D721Med (cell line): Measurements from ENCODE around the gene SCIN.
"Not testable (repeated sequence)": the region's sequence is repeated elsewhere in the genome, so short reads cannot be mapped to it uniquely, and the experiment has no call there.

Experiments used
- DNase-seq: peaks from one replicate; pipeline ENCODE4 v3.0.0; 2011; ENCODE audit warnings: low spot score; ENCODE audit not compliant: insufficient read length
- FAIRE-seq: peaks from 2 replicates; lab custom pipeline; 2011; peaks lifted over from hg19 to GRCh38; lab: Jason Lieb, UNC
- TF ChIP-seq, protein P1 (sequence below): IDR thresholded peaks from 2 replicates; pipeline ENCODE4 v1.5.1; 2012; ENCODE audit warnings: mild to moderate bottlenecking, control low read depth; ENCODE audit not compliant: insufficient read depth; ENCODE audit errors: missing control alignments

Gene SCIN

DNA sequence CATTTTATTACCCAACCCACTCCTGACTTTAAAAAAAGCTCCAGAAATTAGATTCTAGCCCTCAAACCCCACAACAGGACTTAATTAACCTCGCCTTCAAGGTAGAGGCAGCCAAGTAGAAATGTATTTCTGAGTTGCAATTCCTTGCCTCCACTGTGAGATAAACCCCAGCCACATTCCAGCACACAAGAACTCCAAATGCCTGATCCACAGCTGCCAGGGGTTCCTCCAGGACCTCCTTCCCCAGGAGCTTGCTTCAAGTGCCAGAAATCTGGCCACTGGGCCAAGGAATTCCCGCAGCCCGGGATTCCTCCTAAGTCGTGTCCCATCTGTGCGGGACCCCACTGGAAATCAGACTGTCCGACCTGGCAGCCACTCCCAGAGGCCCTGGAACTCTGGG lies 91.1 kb downstream of the SCIN start:
- TF ChIP-seq, protein P1, sequence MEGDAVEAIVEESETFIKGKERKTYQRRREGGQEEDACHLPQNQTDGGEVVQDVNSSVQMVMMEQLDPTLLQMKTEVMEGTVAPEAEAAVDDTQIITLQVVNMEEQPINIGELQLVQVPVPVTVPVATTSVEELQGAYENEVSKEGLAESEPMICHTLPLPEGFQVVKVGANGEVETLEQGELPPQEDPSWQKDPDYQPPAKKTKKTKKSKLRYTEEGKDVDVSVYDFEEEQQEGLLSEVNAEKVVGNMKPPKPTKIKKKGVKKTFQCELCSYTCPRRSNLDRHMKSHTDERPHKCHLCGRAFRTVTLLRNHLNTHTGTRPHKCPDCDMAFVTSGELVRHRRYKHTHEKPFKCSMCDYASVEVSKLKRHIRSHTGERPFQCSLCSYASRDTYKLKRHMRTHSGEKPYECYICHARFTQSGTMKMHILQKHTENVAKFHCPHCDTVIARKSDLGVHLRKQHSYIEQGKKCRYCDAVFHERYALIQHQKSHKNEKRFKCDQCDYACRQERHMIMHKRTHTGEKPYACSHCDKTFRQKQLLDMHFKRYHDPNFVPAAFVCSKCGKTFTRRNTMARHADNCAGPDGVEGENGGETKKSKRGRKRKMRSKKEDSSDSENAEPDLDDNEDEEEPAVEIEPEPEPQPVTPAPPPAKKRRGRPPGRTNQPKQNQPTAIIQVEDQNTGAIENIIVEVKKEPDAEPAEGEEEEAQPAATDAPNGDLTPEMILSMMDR, result no peak
- FAIRE-seq (no peak), DNase-seq (no peak)

DNA sequence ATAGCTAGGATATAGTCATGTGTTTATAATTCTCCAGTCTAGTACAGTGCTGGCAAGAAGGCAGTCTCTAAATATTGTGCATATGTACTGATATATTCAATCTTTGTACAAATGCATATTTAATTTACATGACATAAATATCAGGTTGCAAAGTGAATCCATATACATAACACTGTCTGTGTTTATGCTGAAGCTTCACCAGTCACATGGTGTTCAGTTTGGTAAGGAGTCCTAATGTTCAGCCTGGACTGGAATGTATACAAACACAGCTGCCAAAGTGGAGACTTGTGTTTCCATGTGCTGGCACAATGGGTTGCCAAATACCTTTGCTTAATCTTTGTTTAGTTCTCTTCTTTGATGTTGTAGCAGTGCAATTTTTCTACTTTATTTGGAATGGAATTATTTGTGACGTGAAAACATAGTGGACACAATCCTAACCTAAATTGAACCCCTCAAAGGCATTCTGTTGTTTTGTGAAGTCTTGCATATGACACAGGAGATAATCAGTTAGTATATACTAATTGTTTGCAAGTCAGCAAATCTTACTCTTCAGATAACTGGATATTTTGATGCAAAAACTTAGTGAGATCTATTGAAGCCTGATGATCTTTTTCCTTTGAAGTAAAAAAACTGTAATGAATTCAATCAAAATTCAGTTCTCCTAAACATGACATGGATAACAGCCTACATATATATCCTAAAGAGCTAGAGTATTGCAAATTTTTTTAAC lies 99.6 kb downstream of the SCIN start:
- no peak for DNase-seq
- TF ChIP-seq, protein P1, result no peak
- no peak for FAIRE-seq

DNA sequence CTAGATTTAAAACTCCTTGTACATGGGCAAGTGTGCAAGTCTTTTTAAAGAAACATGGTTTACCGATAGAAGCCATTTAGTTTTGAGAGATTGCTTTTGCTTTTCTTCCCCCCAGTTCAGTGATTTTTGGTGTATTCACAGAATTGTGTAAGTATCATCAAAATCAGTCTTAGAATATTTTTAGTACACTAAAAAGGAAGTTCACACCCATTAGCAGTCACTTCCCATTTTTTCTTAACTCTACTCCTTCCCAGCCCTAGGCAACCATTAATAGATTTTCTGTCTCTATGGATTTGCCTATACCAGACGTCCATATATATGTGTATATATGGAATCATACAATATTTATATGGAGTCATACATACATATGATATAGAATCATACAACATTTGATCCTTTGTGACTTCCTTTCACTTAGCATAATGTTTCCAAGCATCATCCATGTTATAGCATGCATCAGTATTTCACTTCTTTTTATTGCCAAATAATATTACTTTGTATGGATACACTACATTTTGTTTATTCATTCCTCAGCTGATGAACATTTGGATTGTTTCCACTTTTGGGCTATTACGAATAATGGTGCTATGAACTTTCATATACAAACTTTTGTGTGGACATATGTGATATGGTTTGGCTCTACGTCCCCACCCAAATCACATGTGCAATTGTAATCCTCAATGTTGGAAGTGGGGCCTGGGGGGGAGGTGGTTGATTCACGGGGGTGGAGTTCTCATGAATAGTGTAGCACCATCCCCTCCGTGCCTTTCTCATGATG lies 100.4 kb downstream of the SCIN start:
- FAIRE-seq (no peak), DNase-seq (no peak)

GRCh38 chr7:12673436-12673835 lies 102.9 kb downstream of the SCIN start:
- not testable (repeated sequence) for FAIRE-seq, DNase-seq

More for the DNA sequence above, 100.4 kb downstream of the SCIN start:
- TF ChIP-seq, protein P1, result no peak

- FAIRE-seq (no peak), DNase-seq (no peak)
- TF ChIP-seq, protein P1, result no peak
These were observed 103.5 kb downstream of the SCIN start for GRCh38 chr7:12674053-12674452.

DNA sequence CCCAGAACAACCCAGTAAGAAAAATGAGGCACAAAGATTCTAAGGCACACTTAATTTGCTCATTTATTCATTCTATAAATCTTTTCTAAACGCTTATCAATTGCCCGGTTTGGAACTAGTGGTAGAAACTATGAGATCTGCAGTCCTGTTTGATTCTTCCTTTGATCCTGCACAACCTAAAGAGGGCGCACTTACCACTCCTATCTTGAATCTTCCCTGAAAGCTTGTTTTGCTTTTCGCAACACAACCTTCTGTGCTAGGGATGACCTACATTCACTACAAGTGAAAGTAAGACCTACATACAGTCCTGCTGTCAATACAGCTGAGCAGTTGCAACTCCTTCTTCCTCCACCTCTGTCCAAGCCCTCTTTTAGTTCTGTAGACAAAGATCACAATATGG lies 104.3 kb downstream of the SCIN start:
- no peak for FAIRE-seq
- no peak for DNase-seq
- TF ChIP-seq, protein P1, result peak; percentile 23

DNA sequence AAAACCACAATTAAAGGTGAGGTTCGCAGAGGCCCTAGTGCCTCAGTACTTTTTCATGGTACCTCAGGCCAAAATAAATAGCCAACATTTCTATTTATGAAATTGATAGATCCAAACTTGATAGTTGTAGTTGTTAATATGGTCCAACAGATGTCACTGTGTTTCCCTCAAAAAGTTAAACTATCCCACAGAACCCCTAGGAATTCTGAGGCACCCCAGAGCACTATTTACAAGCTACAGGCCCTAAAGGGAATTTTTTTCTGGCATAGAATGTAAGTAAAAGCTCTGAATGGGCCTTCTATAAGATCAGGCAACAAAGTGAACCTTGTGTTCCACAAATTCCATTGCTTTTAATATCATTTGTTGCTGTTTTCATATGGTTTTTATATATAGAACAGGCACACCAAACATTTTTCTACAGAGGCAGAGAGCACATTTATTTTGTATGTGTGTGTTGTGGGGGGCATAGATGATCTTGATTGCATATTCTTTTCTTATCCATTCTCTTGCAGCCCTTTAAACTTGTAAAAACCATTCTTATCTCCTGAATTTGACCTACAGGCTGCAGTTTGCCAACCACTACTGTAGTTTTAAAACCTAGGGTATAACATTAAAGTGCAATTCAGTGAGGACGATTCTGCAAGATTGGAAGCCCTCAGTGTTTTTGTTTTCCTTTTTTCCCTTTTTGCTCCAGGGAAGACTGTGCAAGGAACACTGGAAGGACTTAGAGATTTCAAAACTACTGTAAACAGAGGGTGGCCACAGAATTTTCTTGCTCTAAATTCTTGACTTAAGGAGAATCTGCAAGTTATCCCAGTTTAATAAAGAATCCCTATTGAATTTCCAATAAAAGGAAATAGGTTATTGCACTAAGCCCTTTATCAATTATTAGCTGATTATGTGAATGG lies 113.4 kb downstream of the SCIN start:
- TF ChIP-seq, protein P1, result peak; percentile 36
- FAIRE-seq, result no peak
- DNase-seq, result no peak
